Erythroblast (primary cell): ENCODE measurements around the gene DGKQ.

Source experiments
- DNase-seq, 2 experiments: peaks; one replicate each; lab custom pipeline; 2025; lab: John Stamatoyannopoulos, UW
- GATA1 ChIP-seq: IDR thresholded peaks from 2 replicates; pipeline ENCODE4 v1.6.1; 2011; ENCODE audit warnings: low read depth, mild to moderate bottlenecking, control low read depth, low read length, moderate library complexity
- POLR2A ChIP-seq: IDR thresholded peaks from 2 replicates; pipeline ENCODE4 v1.6.1; 2011; ENCODE audit warnings: mild to moderate bottlenecking, low read length

The DGKQ gene

DNA sequence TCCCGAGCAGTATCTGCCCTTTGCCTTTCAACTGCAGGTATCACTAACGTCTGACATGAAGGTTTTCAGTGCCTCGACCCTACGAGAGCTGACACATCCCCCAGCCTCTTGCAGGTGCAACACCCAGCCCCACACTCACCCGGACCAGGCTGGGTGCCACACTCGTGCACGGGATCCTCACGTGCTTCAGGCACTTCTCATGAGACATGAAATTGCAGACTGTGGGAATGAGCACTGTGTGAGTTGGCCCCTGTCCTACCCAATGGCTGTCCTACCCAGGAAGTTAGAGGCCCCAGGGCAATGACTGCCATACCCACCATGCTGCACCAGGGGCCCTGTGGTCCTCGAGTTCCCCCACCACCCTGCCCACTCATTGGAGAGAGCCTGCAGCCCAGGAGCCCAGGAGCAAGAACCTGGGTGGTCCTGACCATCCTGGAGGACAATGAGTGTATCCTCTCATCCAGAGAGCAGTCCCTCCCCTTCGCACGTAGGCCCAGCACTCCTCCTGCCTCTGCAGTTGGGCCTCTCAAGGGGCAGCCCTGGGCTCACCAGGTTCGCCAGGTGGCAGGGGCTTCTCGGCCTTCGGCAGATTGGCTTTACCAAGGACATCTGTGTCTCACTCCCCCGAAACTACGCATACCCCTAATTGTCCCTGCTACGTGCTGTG lies 2.4 kb downstream of the DGKQ start:
- TF ChIP-seq POLR2A (no peak), GATA1 (no peak)
- DNase-seq = no peak

DNA sequence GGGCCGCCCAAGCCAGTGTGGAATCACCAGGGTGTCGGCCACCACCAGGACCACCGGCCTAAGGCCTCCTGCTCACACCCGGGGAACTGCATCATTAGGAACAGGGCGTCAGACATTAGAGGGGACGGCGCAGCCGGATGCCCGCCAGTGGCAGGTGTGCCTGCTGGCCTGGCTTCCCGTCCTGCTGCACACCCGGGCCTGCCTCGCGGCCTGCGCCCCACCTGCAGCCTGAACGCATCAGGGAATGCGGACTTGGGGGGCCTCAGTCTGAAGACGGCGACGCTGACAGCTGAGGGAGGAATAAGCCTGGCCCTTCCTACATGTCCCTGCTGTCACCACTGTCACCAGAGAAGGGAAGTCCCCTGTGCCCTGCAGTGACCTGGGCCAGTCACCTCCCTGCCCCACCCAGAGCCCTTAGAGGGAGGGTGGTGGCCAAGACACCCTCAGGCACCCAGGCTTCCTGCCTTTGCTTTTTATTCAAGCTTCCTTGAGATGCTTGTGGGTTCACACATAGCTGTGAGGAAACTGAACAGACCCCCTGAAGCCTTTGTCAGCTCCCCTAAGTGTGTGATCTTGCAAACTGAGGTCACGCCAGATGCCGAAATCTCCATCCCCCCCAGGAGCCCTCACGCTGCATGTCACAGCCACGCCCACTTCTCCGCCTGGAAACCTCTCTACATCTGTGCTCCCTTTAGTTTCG lies 3.2 kb downstream of the DGKQ start:
- peak in 1 of 2 experiments; percentile 31 for DNase-seq
- TF ChIP-seq GATA1 = no peak
- no peak for TF ChIP-seq POLR2A

DNA sequence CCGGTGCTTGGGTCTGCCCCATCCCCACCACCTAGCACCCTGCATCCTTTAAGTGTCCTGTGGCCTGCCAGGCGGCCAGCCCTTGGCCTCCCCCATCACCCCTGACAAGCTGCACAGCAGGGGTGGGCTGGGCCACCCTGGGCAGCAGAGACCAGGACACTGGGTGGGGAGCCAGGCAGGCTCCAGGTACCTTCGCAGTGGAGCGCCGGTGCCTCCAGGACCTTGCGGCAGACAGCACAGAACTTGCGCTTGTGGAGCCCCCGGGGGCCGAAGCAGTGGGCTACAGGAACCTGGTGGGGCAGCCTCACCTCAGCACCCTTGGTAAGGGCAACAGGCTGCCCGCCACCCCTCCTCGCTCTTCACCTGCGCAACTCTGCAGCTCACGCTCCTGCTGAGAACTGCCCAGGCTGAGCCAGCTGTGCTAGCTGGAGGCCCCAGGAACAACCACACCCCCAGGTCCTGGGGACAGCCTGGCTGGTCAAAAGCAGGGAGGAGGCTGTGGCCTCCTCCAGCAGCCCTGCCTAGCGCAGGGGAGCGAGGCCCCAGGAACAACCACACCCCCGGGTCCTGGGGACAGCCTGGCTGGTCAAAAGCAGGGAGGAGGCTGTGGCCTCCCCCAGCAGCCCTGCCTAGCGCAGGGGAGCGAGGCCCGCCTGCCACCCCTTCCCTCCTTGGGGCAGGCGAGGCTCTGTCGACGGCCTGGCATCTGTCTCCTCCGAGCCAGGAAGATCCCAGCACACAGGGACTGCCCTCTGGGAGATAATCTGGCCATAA lies 4.6 kb downstream of the DGKQ start:
- DNase-seq = no peak
- TF ChIP-seq POLR2A = no peak
- TF ChIP-seq GATA1 = no peak

DNA sequence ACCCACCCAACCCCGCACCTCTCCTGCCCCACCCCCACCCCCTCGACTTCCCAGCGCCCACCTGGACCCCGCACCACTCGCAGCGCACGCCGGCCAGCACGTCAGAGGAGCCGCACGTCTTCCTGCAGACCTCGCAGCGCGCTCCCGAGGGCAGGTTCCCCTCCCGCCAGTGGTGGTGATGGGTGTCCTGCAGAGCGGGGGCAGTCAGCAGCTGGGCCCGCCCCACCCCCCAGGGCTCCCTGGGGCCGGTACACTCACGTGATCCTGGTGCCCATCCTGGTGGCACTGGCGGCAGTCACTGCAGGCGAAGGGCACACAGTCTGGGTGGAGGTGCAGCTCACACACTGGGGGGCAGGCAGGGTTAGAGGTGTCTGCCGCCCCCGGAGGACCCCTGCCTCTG lies 5.1 kb downstream of the DGKQ start:
- no peak for DNase-seq
- no peak for TF ChIP-seq GATA1
- no peak for TF ChIP-seq POLR2A

DNA sequence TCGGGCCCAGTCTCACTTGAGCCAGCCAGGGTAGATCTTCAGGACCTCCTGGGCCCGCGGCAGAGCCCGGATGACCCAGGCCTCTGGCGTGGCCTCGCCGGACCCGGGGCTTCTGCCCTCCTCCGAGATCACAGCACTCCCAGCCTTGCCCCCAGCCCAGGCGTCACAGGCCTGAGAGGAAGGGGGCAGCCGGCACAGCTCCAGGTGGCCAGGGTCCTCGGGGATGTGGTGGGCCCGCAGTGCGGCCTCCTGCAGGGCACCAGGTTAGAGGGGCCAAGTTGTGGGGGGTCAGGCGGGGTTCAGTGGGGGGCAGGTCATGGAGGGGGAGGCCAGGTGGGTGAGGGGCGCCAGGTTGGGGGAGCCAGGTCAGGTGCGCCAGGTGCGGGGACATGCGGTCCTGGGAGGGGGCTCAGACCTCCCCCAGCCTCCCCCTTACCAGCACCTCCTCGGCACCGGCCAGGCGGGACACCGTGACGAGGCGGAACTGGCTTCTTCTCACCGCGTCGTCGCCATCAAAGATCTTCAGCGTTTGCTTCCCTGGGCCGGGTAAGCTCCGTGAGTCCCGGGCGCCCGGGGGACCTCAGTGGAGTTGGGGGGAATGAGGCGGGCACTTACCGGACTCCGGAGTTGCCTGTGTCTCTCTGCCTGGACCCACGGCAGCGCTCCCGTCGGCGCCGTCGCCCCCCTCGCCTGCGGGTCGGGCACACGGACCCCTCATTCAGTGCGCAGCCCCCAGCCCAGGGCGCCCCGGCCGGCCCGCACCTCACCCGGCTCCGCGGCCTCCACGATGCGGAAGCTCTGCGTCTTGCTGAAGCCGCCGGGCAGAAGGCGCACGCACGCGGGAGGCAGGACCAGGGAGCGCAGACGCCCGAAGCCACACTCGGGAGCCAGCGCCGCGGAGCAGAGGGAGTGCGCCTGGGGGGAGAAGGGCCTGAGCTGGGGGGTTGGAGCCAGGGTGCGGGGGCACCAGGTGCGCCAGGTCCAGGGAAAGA lies 6.0 kb downstream of the DGKQ start:
- TF ChIP-seq GATA1 (no peak), POLR2A (no peak)

DNA sequence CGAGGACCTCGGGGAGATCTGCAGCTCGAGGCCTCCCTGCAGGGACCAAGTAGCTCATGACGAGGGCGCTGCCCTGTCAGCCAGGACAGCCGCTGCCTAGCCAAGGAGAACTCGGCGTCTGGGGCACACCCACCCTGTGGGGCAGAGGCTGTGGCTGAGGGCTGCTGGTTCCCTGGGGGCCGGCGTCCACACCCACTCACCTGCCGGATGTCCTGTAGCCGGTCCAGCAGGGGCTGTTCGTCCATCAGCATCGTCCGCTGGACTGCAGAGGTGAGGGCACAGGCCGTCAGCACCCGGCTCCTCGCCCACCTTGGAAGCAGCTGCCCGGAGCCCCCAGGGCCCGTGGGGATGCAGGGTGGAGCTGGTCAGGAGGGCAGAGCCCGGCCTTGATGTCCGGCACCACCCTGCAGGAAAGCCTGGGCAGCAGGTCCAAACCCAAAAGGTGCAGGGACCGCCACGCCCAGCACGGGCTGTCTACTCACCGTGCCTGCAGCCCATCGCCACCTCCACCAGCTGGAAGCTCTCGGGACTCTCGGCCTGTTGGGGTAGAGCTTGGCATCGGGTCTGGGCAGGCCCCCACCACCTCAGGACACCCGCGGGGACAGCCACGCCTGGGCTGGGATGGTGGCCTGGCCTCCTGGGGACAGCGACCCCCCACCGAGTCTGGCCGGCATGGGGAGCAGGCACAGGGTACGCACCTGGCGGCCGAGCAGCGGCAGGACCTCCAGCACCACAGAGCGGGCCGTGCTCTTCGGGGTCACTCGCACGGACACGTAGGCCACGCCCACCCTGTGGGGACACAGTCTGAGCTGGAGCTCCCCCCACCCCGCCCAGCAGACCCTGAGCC lies 6.9 kb downstream of the DGKQ start:
- TF ChIP-seq POLR2A (no peak), GATA1 (no peak)
- DNase-seq = no peak

More for the DNA sequence above, 6.0 kb downstream of the DGKQ start:
- DNase-seq = no peak

DNA sequence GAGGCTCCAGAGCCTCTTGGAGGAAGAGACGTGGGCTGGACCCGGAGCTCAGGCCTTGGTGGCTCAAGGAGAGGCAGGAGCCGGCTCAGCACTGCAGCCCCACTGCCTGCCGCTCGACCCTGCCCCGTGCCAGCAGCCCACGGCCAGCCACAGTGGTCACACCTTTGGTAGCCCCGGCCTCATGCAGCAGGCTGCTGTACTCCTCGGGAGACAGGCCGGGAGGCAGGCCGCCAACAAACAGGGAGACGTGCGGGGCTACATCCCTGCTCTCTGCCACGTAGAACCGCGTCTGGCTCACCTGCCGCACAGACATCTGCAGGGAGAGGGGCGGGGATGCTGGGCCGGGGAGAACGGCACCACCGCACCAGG lies 7.6 kb downstream of the DGKQ start:
- TF ChIP-seq POLR2A (no peak), GATA1 (no peak)
- DNase-seq = no peak

DNA sequence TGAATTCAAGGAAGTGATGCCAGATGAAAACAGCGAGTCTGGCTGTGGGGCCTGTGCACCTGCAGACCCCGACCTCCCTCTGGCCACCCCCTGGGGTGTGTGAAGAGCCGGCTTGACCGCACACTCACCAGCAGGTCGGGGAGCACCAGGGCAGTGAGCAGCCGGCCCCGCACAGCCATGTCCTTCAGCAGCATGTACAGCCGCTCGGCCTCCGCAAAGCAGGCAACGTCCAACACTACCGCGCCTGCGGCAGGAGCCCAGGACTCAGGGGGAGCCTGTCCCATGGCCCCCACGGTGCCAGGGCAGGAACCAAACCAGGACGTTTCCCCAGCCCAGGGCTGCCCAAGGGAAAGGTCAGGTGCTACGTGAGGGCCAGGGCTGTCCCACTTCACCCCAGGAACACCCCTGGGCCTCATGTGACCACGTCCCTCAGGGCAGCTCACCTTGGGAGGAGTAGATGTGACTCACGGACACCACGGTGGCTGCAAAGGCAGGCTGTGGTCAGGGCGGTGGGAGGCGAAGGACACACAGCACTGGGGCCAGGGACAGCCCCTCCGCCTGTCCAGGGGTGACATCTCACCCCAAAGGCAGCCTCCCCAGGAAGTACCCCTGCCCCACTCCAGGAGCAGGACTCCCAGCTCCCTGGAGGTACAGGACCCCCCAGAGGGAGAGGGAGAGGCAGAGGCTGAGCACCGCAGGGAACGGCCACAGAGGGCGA lies 8.2 kb downstream of the DGKQ start:
- no peak for TF ChIP-seq POLR2A
- no peak for TF ChIP-seq GATA1
- DNase-seq = no peak

DNA sequence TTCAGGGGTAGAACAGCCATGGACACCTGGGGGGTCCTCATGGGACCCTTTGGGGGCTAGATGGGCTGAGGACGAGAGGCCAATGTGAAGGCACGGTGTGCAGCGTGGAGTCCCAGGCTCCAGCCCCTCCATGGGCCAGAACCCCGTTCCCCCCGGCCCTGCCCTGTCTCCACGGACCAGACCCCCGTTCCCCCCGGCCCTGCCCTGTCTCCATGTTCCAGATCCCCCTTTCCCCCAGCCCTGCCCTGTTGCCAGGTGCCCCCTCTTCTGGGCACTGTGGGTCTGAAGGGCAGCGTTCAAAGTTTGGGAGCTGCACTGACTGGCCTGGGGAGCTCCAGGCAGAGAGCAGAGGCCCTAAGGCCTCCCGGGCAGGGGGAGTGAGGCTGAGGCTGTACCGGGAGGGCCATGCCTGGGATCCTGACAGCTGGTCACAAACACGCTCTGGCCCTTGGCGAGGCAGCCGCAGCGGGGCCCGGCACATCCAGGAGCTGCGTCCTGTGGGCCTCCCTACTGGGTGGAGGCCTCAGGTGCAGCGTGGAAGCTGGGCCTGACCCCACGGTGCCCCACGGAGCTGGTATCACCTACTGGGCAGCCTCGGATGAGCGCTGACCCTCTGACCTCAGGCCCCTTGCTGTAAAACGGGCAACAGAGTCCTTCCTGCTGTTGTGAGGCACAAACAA lies 8.9 kb downstream of the DGKQ start:
- TF ChIP-seq GATA1 = no peak
- TF ChIP-seq POLR2A = no peak
- DNase-seq = no peak

DNA sequence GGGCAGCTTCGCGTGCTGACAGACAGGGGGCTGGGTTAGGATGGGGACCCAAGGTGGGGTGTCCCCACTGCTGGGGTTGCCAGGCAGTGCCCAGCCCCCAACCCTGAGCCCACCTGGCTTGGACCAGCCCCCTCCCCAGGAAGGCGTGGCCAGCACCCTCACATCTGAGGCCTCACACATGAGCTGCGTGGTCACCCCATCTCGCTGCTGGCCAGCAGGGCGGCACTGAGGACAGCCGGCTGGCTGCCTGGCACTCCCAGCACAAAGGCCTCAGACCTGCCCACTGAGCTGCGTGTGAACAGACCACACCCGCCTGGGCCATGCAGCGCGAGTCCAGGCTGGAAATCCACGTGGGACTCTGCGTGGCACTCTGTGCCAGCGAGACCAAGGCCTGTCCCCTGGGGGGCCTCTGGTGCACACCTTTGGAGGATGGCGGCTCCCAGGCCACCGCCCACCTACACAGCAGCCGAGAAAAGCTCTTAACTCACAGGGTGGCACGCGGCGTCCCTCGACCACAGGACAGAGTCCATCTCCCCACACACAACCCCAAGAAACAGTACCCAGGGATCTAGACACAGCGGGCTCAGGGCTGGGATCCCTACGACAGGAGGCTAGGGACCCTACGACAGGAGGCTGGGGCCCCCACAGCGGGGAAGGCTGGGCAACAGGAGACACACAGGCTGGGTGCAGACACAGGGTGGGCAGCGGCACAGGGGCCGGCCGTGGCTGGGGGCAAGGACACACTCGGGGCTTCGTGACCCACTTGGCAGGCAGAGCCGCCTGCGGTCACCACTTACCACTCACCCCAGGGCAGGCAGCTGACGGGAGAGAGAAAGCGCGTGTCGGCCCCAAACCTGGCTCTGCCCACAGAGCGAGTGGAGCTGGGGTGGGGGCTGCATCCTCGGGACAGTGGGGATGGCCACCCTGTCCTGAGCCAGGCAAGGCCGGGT lies 9.8 kb downstream of the DGKQ start:
- no peak for DNase-seq
- TF ChIP-seq GATA1 (no peak), POLR2A (no peak)
